ENCODE results near the gene NDUFAF8.
A peak's percentile ranks its signal among the peaks of the same experiment; 100 is the strongest.

Gene NDUFAF8

DNA sequence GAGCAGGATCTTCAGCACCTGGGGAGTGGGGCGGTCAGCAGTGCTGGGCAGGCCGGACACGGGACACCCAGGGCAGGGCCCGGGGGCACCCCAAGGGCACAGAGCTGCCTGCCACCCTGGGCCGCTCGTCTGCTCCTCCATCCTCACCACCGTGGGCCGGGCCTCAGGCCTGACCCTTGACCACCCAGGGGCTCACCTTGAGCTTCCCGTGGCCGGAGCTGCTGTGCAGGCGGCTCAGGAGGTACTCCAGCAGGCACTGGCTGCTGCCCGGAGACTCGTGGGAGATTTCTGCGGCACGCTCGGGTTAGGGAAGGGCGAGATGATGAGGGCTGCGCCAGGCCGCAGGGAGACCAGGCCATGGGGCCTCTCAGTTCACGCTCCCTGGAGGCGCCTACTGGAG, 2.3 kb upstream of the NDUFAF8 start:
- H3K4me3 ChIP-seq (IDR thresholded peaks at IDR 0.05; ENCODE audit: insufficient read depth, low read depth, low read length), result no peak overlapping the region
- no peaks in the 10 kb centered on the region for H3K36me3 ChIP-seq (ENCODE audit: insufficient read depth)
- H2AFZ ChIP-seq (ENCODE audit: low read depth), result no peak overlapping the region
- H4K20me1 ChIP-seq (ENCODE audit: insufficient read depth), result no peaks in the 10 kb centered on the region
- TF ChIP-seq CTCF (conservative IDR thresholded peaks at IDR 0.05; ENCODE audit: low read depth, low read length), result no peak
- no peak overlapping the region for H3K27ac ChIP-seq
- H3K4me1 ChIP-seq (ENCODE audit: low read depth, poor library complexity, severe bottlenecking), result peaks cover 22% of the 10 kb centered on the region
- H3K4me2 ChIP-seq, result no peak overlapping the region
- no peaks in the 10 kb centered on the region for H3K27me3 ChIP-seq (ENCODE audit: insufficient read depth, low read depth)
- H3K9ac ChIP-seq, result no peak overlapping the region
- peaks cover 29% of the 10 kb centered on the region for H3K79me2 ChIP-seq (ENCODE audit: insufficient read depth, low read depth)

- H3K36me3 ChIP-seq (ENCODE audit: insufficient read depth), result no peaks in the 10 kb centered on the region
- H3K79me2 ChIP-seq (ENCODE audit: insufficient read depth, low read depth), result peaks cover 29% of the 10 kb centered on the region
- peak overlapping the region; percentile 61 for H3K4me3 ChIP-seq (IDR thresholded peaks at IDR 0.05; ENCODE audit: insufficient read depth, low read depth, low read length)
- H3K27ac ChIP-seq, result no peak overlapping the region
- peak overlapping the region; percentile 99 for H3K9ac ChIP-seq
- H3K4me1 ChIP-seq (ENCODE audit: low read depth, poor library complexity, severe bottlenecking), result peaks cover 22% of the 10 kb centered on the region
- no peak overlapping the region for H2AFZ ChIP-seq (ENCODE audit: low read depth)
- no peaks in the 10 kb centered on the region for H4K20me1 ChIP-seq (ENCODE audit: insufficient read depth)
- H3K27me3 ChIP-seq (ENCODE audit: insufficient read depth, low read depth), result no peaks in the 10 kb centered on the region
- TF ChIP-seq CTCF (conservative IDR thresholded peaks at IDR 0.05; ENCODE audit: low read depth, low read length), result no peak
- H3K4me2 ChIP-seq, result peak overlapping the region; percentile 99
Measured at GRCh38 chr17:81237591-81238489, 1.3 kb upstream of the NDUFAF8 start.

DNA sequence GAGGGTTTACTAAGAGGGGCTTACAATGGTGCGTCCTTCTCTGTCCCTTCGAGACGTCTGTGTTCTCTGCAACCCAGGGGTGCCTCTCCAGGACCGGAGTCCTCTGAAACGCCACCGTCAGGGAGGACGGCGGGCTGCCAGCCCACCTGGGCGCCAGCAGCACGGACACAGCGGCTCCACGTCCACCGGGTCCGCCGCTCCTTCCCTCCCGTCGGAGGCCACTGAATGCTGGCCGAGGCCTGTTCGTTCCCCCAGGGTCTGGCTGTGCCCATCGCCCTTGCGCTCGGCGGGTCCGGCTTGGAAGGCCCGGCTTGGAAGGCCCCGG, 666 bp upstream of the NDUFAF8 start:
- H3K4me1 ChIP-seq (ENCODE audit: low read depth, poor library complexity, severe bottlenecking), result peaks cover 22% of the 10 kb centered on the region
- TF ChIP-seq CTCF (conservative IDR thresholded peaks at IDR 0.05; ENCODE audit: low read depth, low read length), result no peak
- H3K79me2 ChIP-seq (ENCODE audit: insufficient read depth, low read depth), result peaks cover 29% of the 10 kb centered on the region
- H3K4me2 ChIP-seq, result peak overlapping the region; percentile 99
- no peaks in the 10 kb centered on the region for H3K36me3 ChIP-seq (ENCODE audit: insufficient read depth)
- H3K9ac ChIP-seq, result peak overlapping the region; percentile 99
- H3K27ac ChIP-seq, result no peak overlapping the region
- H3K4me3 ChIP-seq (IDR thresholded peaks at IDR 0.05; ENCODE audit: insufficient read depth, low read depth, low read length), result peak overlapping the region; percentile 61
- no peaks in the 10 kb centered on the region for H3K27me3 ChIP-seq (ENCODE audit: insufficient read depth, low read depth)
- H2AFZ ChIP-seq (ENCODE audit: low read depth), result peak overlapping the region; percentile 64; the same call in 1 of the 2 replicates
- no peaks in the 10 kb centered on the region for H4K20me1 ChIP-seq (ENCODE audit: insufficient read depth)

DNA sequence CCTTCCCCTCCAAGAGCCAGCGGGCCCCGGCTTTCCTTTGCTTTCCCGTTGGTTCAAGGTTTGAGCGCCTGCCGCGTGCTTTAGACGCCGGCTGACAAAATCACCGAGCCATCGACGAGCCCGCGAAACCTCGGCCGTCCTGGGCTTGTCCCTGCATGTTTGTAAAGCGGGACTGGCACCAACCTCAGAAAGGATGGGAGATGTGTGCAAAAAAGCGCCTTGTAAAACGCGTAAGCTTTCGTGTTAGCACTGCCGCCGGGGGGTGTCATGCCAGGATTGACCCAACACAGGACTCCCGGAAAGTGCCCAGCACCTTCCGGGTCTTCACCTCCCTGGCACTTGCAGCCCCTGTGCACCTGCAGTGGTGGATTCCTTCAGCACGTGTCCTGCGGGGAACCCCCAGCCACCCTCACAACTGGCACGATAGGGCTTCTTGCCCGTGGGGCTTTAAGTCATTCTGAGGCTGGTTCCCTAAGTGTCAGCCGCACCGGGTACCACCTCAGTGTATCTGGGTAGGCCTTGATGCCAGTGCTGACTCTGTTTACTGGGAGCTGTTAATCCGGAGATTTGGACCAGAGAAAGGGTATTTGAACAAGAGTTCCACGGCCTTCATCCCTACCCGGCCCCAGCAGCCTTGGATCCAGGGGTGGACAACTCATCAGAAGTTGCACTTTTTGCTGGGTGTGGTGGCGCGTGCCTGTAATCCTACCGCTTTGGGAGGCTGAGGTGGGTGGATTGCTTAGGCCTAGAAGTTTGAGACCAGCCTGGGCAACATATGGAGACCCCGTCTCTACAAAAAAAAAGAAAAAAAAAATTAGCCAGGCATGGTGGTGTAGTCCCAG, 817 bp downstream of the NDUFAF8 start:
- H3K4me2 ChIP-seq, result peak overlapping the region; percentile 59
- no peaks in the 10 kb centered on the region for H3K36me3 ChIP-seq (ENCODE audit: insufficient read depth)
- H2AFZ ChIP-seq (ENCODE audit: low read depth), result peak overlapping the region; percentile 34; the same call in 1 of the 2 replicates
- H3K4me1 ChIP-seq (ENCODE audit: low read depth, poor library complexity, severe bottlenecking), result peaks cover 22% of the 10 kb centered on the region
- H3K4me3 ChIP-seq (IDR thresholded peaks at IDR 0.05; ENCODE audit: insufficient read depth, low read depth, low read length), result no peak overlapping the region
- peak overlapping the region; percentile 99 for H3K9ac ChIP-seq
- no peaks in the 10 kb centered on the region for H4K20me1 ChIP-seq (ENCODE audit: insufficient read depth)
- H3K27ac ChIP-seq, result peak overlapping the region; percentile 95
- no peak for TF ChIP-seq CTCF (conservative IDR thresholded peaks at IDR 0.05; ENCODE audit: low read depth, low read length)
- H3K79me2 ChIP-seq (ENCODE audit: insufficient read depth, low read depth), result peaks cover 29% of the 10 kb centered on the region
- no peaks in the 10 kb centered on the region for H3K27me3 ChIP-seq (ENCODE audit: insufficient read depth, low read depth)

Data from KMS-11 (cell line).